ENCODE data around the gene MTPN. TPM values are rescaled to one million over a fixed set of nuclear protein-coding genes. Genes with fewer than 3 reads are reported as not detected.

The MTPN gene
- polyA plus RNA-seq, 3 donors, result 73.6 to 156 (median 142) TPM

DNA sequence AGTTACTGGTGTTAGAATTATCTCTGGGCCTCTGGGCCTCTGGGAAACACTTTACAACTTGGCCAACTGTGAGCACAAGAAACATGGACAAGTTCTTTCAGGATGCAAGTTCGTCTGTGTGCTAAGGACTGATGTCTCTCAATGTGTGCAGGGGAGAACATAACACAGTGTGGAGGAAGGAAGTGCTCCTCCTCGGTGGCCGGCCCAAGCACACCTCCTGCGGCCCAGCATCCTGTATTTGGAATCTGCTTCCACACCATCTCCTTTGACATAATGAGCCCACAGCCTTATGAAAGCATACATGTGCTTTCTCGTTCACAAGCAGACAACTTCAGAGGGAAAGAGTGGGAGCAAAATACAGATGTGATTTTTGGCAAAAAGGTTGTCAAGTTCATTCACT lies 59.0 kb downstream of the MTPN start:
- Histone ChIP-seq H4K20me1 (ENCODE audit: insufficient read depth, low read length) (no peaks in the 10 kb centered on the region), H3K27ac (ENCODE audit: low read depth in 1 of 2, low read length in 2 of 2) (no peak overlapping the region), H3K27me3 (ENCODE audit: control insufficient read depth in 2 of 2, insufficient read depth in 2 of 2, low read length in 2 of 2) (no peaks in the 10 kb centered on the region), H3K36me3 (replicated peaks in 1 of 2; ENCODE audit: control insufficient read depth in 1 of 2, insufficient read depth in 2 of 2, low read length in 2 of 2) (no peaks in the 10 kb centered on the region), H3K9ac (ENCODE audit: insufficient read depth, low read length, poor library complexity, severe bottlenecking) (no peak overlapping the region), H2AFZ (ENCODE audit: insufficient read depth, low read depth, low read length, poor library complexity, severe bottlenecking) (no peak overlapping the region), H3K4me2 (replicated peaks; ENCODE audit: extremely low read depth, low read length, poor library complexity, severe bottlenecking) (no peak overlapping the region), H3K79me2 (ENCODE audit: insufficient read depth, low read length) (no peaks in the 10 kb centered on the region), H3K4me3 (replicated peaks in 1 of 3; ENCODE audit: low read depth in 2 of 3, low read length in 3 of 3) (no peak overlapping the region), H3K9me3 (replicated peaks in 1 of 2; ENCODE audit: control insufficient read depth in 1 of 2, insufficient read depth in 1 of 2, low read length in 2 of 2) (peaks cover 0 to 3% of the 10 kb centered on the region in 2 donors), H3K4me1 (ENCODE audit: control insufficient read depth in 1 of 2, insufficient read depth in 2 of 2, low read length in 2 of 2) (peaks cover 0 to 5% of the 10 kb centered on the region in 2 donors)
- WGBS (ENCODE audit: insufficient coverage), result 41% methylated on average over 3 of the region's 5 CpGs
- no peak overlapping the region for H3K4me3 Mint-ChIP-seq
- intact Hi-C loops (cut with micrococcal nuclease), result no loop called here
- peak overlapping the region in 1 of 7 donors; percentile 44 for H3K27ac Mint-ChIP-seq
- TF ChIP-seq, protein P1, sequence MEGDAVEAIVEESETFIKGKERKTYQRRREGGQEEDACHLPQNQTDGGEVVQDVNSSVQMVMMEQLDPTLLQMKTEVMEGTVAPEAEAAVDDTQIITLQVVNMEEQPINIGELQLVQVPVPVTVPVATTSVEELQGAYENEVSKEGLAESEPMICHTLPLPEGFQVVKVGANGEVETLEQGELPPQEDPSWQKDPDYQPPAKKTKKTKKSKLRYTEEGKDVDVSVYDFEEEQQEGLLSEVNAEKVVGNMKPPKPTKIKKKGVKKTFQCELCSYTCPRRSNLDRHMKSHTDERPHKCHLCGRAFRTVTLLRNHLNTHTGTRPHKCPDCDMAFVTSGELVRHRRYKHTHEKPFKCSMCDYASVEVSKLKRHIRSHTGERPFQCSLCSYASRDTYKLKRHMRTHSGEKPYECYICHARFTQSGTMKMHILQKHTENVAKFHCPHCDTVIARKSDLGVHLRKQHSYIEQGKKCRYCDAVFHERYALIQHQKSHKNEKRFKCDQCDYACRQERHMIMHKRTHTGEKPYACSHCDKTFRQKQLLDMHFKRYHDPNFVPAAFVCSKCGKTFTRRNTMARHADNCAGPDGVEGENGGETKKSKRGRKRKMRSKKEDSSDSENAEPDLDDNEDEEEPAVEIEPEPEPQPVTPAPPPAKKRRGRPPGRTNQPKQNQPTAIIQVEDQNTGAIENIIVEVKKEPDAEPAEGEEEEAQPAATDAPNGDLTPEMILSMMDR (IDR thresholded peaks at IDR 0.05), result no peak
- DNase-seq, result no peak
- H3K4me1 Mint-ChIP-seq, result peaks cover 21% of the 10 kb centered on the region
- no peaks in the 10 kb centered on the region for H3K27me3 Mint-ChIP-seq (ENCODE audit: low read depth in 3 of 3)
- H3K9me3 Mint-ChIP-seq, result peaks cover 0 to 10% (median 2%) of the 10 kb centered on the region in 7 donors
- H3K36me3 Mint-ChIP-seq, result peaks cover 5 to 13% of the 10 kb centered on the region in 2 donors

DNA sequence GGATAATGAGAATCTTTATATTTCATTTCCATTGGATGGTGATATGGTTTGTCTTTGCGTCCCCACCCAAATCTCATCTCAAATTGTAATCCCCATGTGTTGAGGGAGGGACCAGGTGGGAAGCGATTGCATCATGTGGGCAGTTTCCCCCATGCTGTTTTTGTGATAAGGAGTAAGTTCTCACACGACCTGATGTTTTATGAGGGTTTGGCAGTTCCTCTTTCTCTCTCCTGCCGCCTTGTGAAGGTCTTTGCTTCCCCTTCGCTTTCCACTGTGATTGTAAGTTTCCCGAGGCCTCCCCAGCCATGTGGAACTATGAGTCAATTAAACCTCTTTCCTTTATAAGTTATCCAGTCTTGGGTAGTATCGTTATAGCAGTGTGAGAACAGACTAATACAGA lies 59.4 kb downstream of the MTPN start:
- Histone ChIP-seq H3K4me3 (replicated peaks in 1 of 3; ENCODE audit: low read depth in 2 of 3, low read length in 3 of 3) (no peak overlapping the region), H3K9ac (ENCODE audit: insufficient read depth, low read length, poor library complexity, severe bottlenecking) (no peak overlapping the region), H2AFZ (ENCODE audit: insufficient read depth, low read depth, low read length, poor library complexity, severe bottlenecking) (no peak overlapping the region), H4K20me1 (ENCODE audit: insufficient read depth, low read length) (no peaks in the 10 kb centered on the region), H3K4me1 (ENCODE audit: control insufficient read depth in 1 of 2, insufficient read depth in 2 of 2, low read length in 2 of 2) (peaks cover 0 to 5% of the 10 kb centered on the region in 2 donors), H3K79me2 (ENCODE audit: insufficient read depth, low read length) (no peaks in the 10 kb centered on the region), H3K27ac (ENCODE audit: low read depth in 1 of 2, low read length in 2 of 2) (no peak overlapping the region), H3K36me3 (replicated peaks in 1 of 2; ENCODE audit: control insufficient read depth in 1 of 2, insufficient read depth in 2 of 2, low read length in 2 of 2) (no peaks in the 10 kb centered on the region), H3K27me3 (ENCODE audit: control insufficient read depth in 2 of 2, insufficient read depth in 2 of 2, low read length in 2 of 2) (no peaks in the 10 kb centered on the region), H3K9me3 (replicated peaks in 1 of 2; ENCODE audit: control insufficient read depth in 1 of 2, insufficient read depth in 1 of 2, low read length in 2 of 2) (peaks cover 0 to 3% of the 10 kb centered on the region in 2 donors), H3K4me2 (replicated peaks; ENCODE audit: extremely low read depth, low read length, poor library complexity, severe bottlenecking) (no peak overlapping the region)
- DNase-seq, result peak; percentile 7 to 20 (median 12)
- Mint-ChIP-seq H3K27me3 (ENCODE audit: low read depth in 3 of 3) (no peaks in the 10 kb centered on the region), H3K4me1 (peaks cover 21% of the 10 kb centered on the region), H3K36me3 (peaks cover 5 to 13% of the 10 kb centered on the region in 2 donors), H3K4me3 (peak overlapping the region in 1 of 2 donors; percentile 21), H3K9me3 (peaks cover 0 to 10% (median 2%) of the 10 kb centered on the region in 7 donors), H3K27ac (peak overlapping the region in 1 of 7 donors; percentile 12)
- TF ChIP-seq, protein P1 (IDR thresholded peaks at IDR 0.05), result no peak
- no CpG with 5 or more reads among the region's 7 CpGs for WGBS (ENCODE audit: insufficient coverage)
- intact Hi-C loops (cut with micrococcal nuclease), result no loop called here

Data from CD14-positive monocyte (primary cell).